Mesenchymal stem cell (in vitro differentiated cells and primary cell): ENCODE measurements around the gene ME3.
A peak's percentile ranks its signal among the peaks of the same experiment; 100 is the strongest.
"Not testable (repeated sequence)": the region's sequence is repeated elsewhere in the genome, so short reads cannot be mapped to it uniquely, and the experiment has no call there.

Experiments used
- DNase-seq: peaks from one replicate; pipeline ENCODE4 v3.0.0-alpha.2; 2013
- H2AFZ ChIP-seq: one replicate; pipeline ENCODE4 v1.6.1; 2013; ENCODE audit warnings: low read depth, mild to moderate bottlenecking, control low read depth, inconsistent platforms, low read length, moderate library complexity
- H2AK5ac ChIP-seq: 2 replicates; pipeline ENCODE4 v1.6.1; 2013; ENCODE audit warnings: low read length, moderate library complexity, mild to moderate bottlenecking, inconsistent platforms; ENCODE audit not compliant: severe bottlenecking
- H2BK120ac ChIP-seq: one replicate; pipeline ENCODE4 v1.6.1; 2013; ENCODE audit warnings: low read depth, mild to moderate bottlenecking, inconsistent platforms, low read length, moderate library complexity
- H2BK12ac ChIP-seq, 2 experiments: one replicate each; pipeline ENCODE4 v1.6.1; 2013; ENCODE audit warnings: inconsistent platforms in 2 of 2, low read length in 2 of 2, mild to moderate bottlenecking in 2 of 2, moderate library complexity in 2 of 2, control low read depth in 1 of 2
- H2BK15ac ChIP-seq: one replicate; pipeline ENCODE4 v1.6.1; 2013; ENCODE audit warnings: mild to moderate bottlenecking, low read depth, inconsistent platforms; ENCODE audit not compliant: poor library complexity, severe bottlenecking
- H2BK5ac ChIP-seq: 2 replicates; pipeline ENCODE4 v1.6.1; 2013; ENCODE audit warnings: low read depth, mild to moderate bottlenecking, low read length, control low read depth, inconsistent platforms; ENCODE audit not compliant: poor library complexity, severe bottlenecking
- H3K14ac ChIP-seq, 2 experiments: one replicate each; pipeline ENCODE4 v1.6.1; 2013; ENCODE audit warnings: inconsistent platforms in 2 of 2, low read length in 2 of 2, control low read depth in 1 of 2, mild to moderate bottlenecking in 1 of 2, moderate library complexity in 1 of 2
- H3K18ac ChIP-seq, 2 experiments: one replicate each; pipeline ENCODE4 v1.6.1; 2013; ENCODE audit warnings: inconsistent platforms in 2 of 2, low read length in 2 of 2, control low read depth in 1 of 2, low read depth in 1 of 2, mild to moderate bottlenecking in 1 of 2
- H3K23ac ChIP-seq, 2 experiments: one replicate each; pipeline ENCODE4 v1.6.1; 2013; ENCODE audit warnings: inconsistent platforms in 2 of 2, low read length in 2 of 2, mild to moderate bottlenecking in 2 of 2, moderate library complexity in 2 of 2, control low read depth in 1 of 2
- H3K27ac ChIP-seq: 2 replicates; pipeline ENCODE4 v1.5.1; 2013; ENCODE audit warnings: mild to moderate bottlenecking, moderate library complexity, low read length, control low read depth, inconsistent platforms; ENCODE audit not compliant: poor library complexity, severe bottlenecking
- H3K27me3 ChIP-seq, 2 experiments: 2 replicates each; pipeline versions ENCODE4 v1.6.1 to v1.7.0; 2013; ENCODE audit warnings: low read length in 2 of 2, mild to moderate bottlenecking in 2 of 2, moderate library complexity in 2 of 2, control low read depth in 1 of 2, inconsistent platforms in 1 of 2; ENCODE audit not compliant: control insufficient read depth in 1 of 2, insufficient read depth in 1 of 2
- H3K36me3 ChIP-seq, 2 experiments: 2 replicates each; pipeline versions ENCODE4 v1.6.1 to v1.7.0; 2013; ENCODE audit warnings: low read length in 2 of 2, control low read depth in 1 of 2, inconsistent platforms in 1 of 2, low read depth in 1 of 2, mild to moderate bottlenecking in 1 of 2; ENCODE audit not compliant: insufficient read depth in 2 of 2, control insufficient read depth in 1 of 2
- H3K4ac ChIP-seq, 2 experiments: one replicate each; pipeline ENCODE4 v1.6.1; 2013; ENCODE audit warnings: inconsistent platforms in 2 of 2, low read length in 2 of 2, mild to moderate bottlenecking in 2 of 2, moderate library complexity in 2 of 2, control low read depth in 1 of 2, low read depth in 1 of 2
- H3K4me1 ChIP-seq: 2 replicates; pipeline ENCODE4 v1.6.1; 2013; ENCODE audit warnings: low read depth, low read length, control low read depth; ENCODE audit not compliant: control insufficient read depth, insufficient read depth
- H3K4me2 ChIP-seq: 2 replicates; pipeline ENCODE4 v1.6.1; 2013; ENCODE audit warnings: low read length, mild to moderate bottlenecking, inconsistent platforms; ENCODE audit not compliant: poor library complexity, severe bottlenecking
- H3K4me3 ChIP-seq, 2 experiments: 2 replicates each; pipeline versions ENCODE4 v1.5.1 to v1.7.0; 2013; ENCODE audit warnings: low read length in 2 of 2, mild to moderate bottlenecking in 2 of 2, control low read depth in 1 of 2, low read depth in 1 of 2; ENCODE audit not compliant: insufficient read depth in 1 of 2
- H3K79me1 ChIP-seq: replicated peaks from 2 replicates; pipeline ENCODE4 v1.6.1; 2013; ENCODE audit warnings: mild to moderate bottlenecking, control low read depth, low read length, inconsistent platforms; ENCODE audit not compliant: poor library complexity, severe bottlenecking
- H3K9ac ChIP-seq: 2 replicates; pipeline ENCODE4 v1.7.0; 2013; ENCODE audit warnings: mild to moderate bottlenecking, low read length, moderate library complexity
- H3K9me3 ChIP-seq: 2 replicates; pipeline ENCODE4 v1.7.0; 2013; ENCODE audit warnings: mild to moderate bottlenecking, low read length; ENCODE audit not compliant: control insufficient read depth
- H4K8ac ChIP-seq: one replicate; pipeline ENCODE4 v1.6.1; 2013; ENCODE audit warnings: inconsistent platforms, mild to moderate bottlenecking, low read length, moderate library complexity
- H4K91ac ChIP-seq: one replicate; pipeline ENCODE4 v1.6.1; 2013; ENCODE audit warnings: mild to moderate bottlenecking, low read length, inconsistent platforms
- WGBS: methylation state at CpG from one replicate; pipeline ENCODE4 v1.1.7; 2013; ENCODE audit warnings: mixed read lengths; 5-methylcytosine and 5-hydroxymethylcytosine counted together

ME3 gene

GRCh38 chr11:86565388-86565787 is 107.0 kb downstream of the ME3 start:
- Histone ChIP-seq H2BK12ac (no peak overlapping the region), H3K4me2 (no peak overlapping the region), H2BK15ac (no peak overlapping the region), H3K36me3 (no peaks in the 10 kb centered on the region), H2AFZ (no peak overlapping the region), H2AK5ac (no peak overlapping the region), H3K14ac (no peak overlapping the region), H3K4me1 (peaks cover 19% of the 10 kb centered on the region), H3K27me3 (no peaks in the 10 kb centered on the region), H2BK120ac (no peak overlapping the region), H4K8ac (no peak overlapping the region), H3K18ac (no peak overlapping the region), H3K4me3 (no peak overlapping the region), H3K27ac (no peak overlapping the region), H3K9ac (no peak overlapping the region), H4K91ac (no peak overlapping the region), H3K4ac (no peak overlapping the region), H2BK5ac (no peak overlapping the region), H3K9me3 (no peaks in the 10 kb centered on the region), H3K23ac (no peak overlapping the region), H3K79me1 (peaks cover 6% of the 10 kb centered on the region)
- WGBS = no CpG with 5 or more reads among the region's 1 CpG
- DNase-seq = no peak

GRCh38 chr11:86562842-86563241 is 109.6 kb downstream of the ME3 start:
- H3K4me3 ChIP-seq, H2BK5ac ChIP-seq, H2BK12ac ChIP-seq, H3K4me2 ChIP-seq, H3K79me1 ChIP-seq, H3K23ac ChIP-seq, H4K91ac ChIP-seq, H3K9me3 ChIP-seq, H3K4ac ChIP-seq, H3K14ac ChIP-seq, H3K36me3 ChIP-seq, H2AFZ ChIP-seq, DNase-seq, H2AK5ac ChIP-seq, H3K27ac ChIP-seq, H3K18ac ChIP-seq, H3K27me3 ChIP-seq, H2BK120ac ChIP-seq, H4K8ac ChIP-seq, H2BK15ac ChIP-seq, H3K9ac ChIP-seq: not testable (repeated sequence)
- 94% methylated on average over 2 of the region's 2 CpGs for WGBS
- H3K4me1 ChIP-seq = peaks cover 10% of the 10 kb centered on the region

- 27% methylated on average over 7 of the region's 7 CpGs for WGBS
- Histone ChIP-seq H3K27ac (peak overlapping the region; percentile 9), H2AK5ac (peak overlapping the region; percentile 23), H3K27me3 (no peaks in the 10 kb centered on the region), H3K36me3 (peaks cover 0 to 3% of the 10 kb centered on the region in 2 experiments), H4K8ac (peak overlapping the region; percentile 90), H2BK120ac (peak overlapping the region; percentile 2), H3K18ac (peak overlapping the region; percentile 63 to 86), H4K91ac (peak overlapping the region; percentile 77), H2BK5ac (no peak overlapping the region), H2BK15ac (peak overlapping the region; percentile 6), H3K14ac (no peak overlapping the region), H2AFZ (no peak overlapping the region), H3K4me3 (no peak overlapping the region), H3K23ac (no peak overlapping the region), H3K9me3 (no peaks in the 10 kb centered on the region), H3K4ac (peak overlapping the region; percentile 41 to 68), H3K79me1 (peaks cover 2% of the 10 kb centered on the region), H3K4me2 (no peak overlapping the region), H2BK12ac (peak overlapping the region; percentile 51 to 89), H3K9ac (peak overlapping the region; percentile 72), H3K4me1 (peaks cover 5% of the 10 kb centered on the region)
- peak; percentile 87 for DNase-seq
These were observed 113.0 kb downstream of the ME3 start for GRCh38 chr11:86559311-86559945.

GRCh38 chr11:86558841-86559240 is 113.6 kb downstream of the ME3 start:
- peak overlapping the region; percentile 23 for H2AK5ac ChIP-seq
- 100% methylated on average over 2 of the region's 2 CpGs for WGBS
- peak overlapping the region; percentile 63 to 86 for H3K18ac ChIP-seq
- H2AFZ ChIP-seq = no peak overlapping the region
- H3K9me3 ChIP-seq = no peaks in the 10 kb centered on the region
- peak overlapping the region in 1 of 2 experiments; percentile 68 for H3K4ac ChIP-seq
- H3K9ac ChIP-seq = peak overlapping the region; percentile 72
- H3K27me3 ChIP-seq = no peaks in the 10 kb centered on the region
- H4K91ac ChIP-seq = peak overlapping the region; percentile 77
- peaks cover 0 to 3% of the 10 kb centered on the region in 2 experiments for H3K36me3 ChIP-seq
- peaks cover 5% of the 10 kb centered on the region for H3K4me1 ChIP-seq
- H3K4me2 ChIP-seq = no peak overlapping the region
- peaks cover 2% of the 10 kb centered on the region for H3K79me1 ChIP-seq
- DNase-seq = no peak
- peak overlapping the region; percentile 86 for H4K8ac ChIP-seq
- no peak overlapping the region for H3K4me3 ChIP-seq
- H2BK5ac ChIP-seq = no peak overlapping the region
- H3K27ac ChIP-seq = no peak overlapping the region
- H3K23ac ChIP-seq = no peak overlapping the region
- peak overlapping the region; percentile 7 to 89 for H2BK12ac ChIP-seq
- no peak overlapping the region for H3K14ac ChIP-seq
- H2BK15ac ChIP-seq = no peak overlapping the region
- H2BK120ac ChIP-seq = no peak overlapping the region
